CD4-positive, CD25-positive, alpha-beta regulatory T cell (primary cell): ENCODE data around the gene MCM5. TPM values are rescaled to one million over a fixed set of nuclear protein-coding genes. Genes with fewer than 3 reads are reported as not detected.
"Not testable (repeated sequence)": the region's sequence is repeated elsewhere in the genome, so short reads cannot be mapped to it uniquely, and the experiment has no call there.

Source experiments
- ATAC-seq, 2 donors: fragments of 150-1000 bp; cut with Tn5 transposase; one replicate each; pipeline ENCODE4 v1.10.0; 2021; ENCODE audit warnings: low read depth in 2 of 2, moderate number of reproducible peaks in 2 of 2, moderate library complexity in 1 of 2
- DNase-seq, 3 donors: peaks; one replicate each; pipeline versions ENCODE4 v3.0.0 to v3.0.0-alpha.2; 2012 to 2022; ENCODE audit warnings: mixed read lengths in 1 of 3
- H3K27ac ChIP-seq: one replicate; pipeline ENCODE4 v1.7.0; 2013; ENCODE audit warnings: mild to moderate bottlenecking, low read length; ENCODE audit not compliant: insufficient read depth, poor library complexity, severe bottlenecking
- H3K27me3 ChIP-seq: one replicate; pipeline ENCODE4 v1.7.0; 2013; ENCODE audit warnings: low read length; ENCODE audit not compliant: control insufficient read depth, insufficient read depth
- H3K36me3 ChIP-seq: one replicate; pipeline ENCODE4 v1.7.0; 2013; ENCODE audit warnings: mild to moderate bottlenecking, low read length, moderate library complexity; ENCODE audit not compliant: control insufficient read depth, insufficient read depth
- H3K4me1 ChIP-seq: 2 replicates; pipeline ENCODE4 v1.7.0; 2013; ENCODE audit warnings: mild to moderate bottlenecking, low read length; ENCODE audit not compliant: insufficient read depth, control insufficient read depth, poor library complexity, severe bottlenecking
- H3K4me3 ChIP-seq: one replicate; pipeline ENCODE4 v1.7.0; 2013; ENCODE audit warnings: low read depth, mild to moderate bottlenecking, low read length, moderate library complexity
- H3K9me3 ChIP-seq, 2 experiments: 1 replicate in 1 of 2; 2 replicates in 1 of 2; pipeline ENCODE4 v1.7.0; 2013; ENCODE audit warnings: low read length in 2 of 2, mild to moderate bottlenecking in 1 of 2, moderate library complexity in 1 of 2; ENCODE audit not compliant: control insufficient read depth in 2 of 2
- H3K27ac Mint-ChIP-seq, 3 donors: one replicate each; pipeline ENCODE4 v1.8.0; 2020 to 2022; ENCODE audit warnings: mild to moderate bottlenecking in 3 of 3, mixed read lengths in 3 of 3, moderate library complexity in 2 of 3
- H3K27me3 Mint-ChIP-seq: one replicate; pipeline ENCODE4 v1.8.0; 2022; ENCODE audit warnings: mild to moderate bottlenecking, mixed read lengths
- H3K36me3 Mint-ChIP-seq: one replicate; pipeline ENCODE4 v1.8.0; 2020; ENCODE audit warnings: mixed read lengths
- H3K4me1 Mint-ChIP-seq, 4 donors: one replicate each; pipeline ENCODE4 v1.8.0; 2020 to 2022; ENCODE audit warnings: mixed read lengths in 4 of 4, mild to moderate bottlenecking in 1 of 4
- H3K4me3 Mint-ChIP-seq, 4 donors: one replicate each; pipeline ENCODE4 v1.8.0; 2020 to 2022; ENCODE audit warnings: mild to moderate bottlenecking in 4 of 4, mixed read lengths in 4 of 4, moderate library complexity in 3 of 4
- H3K9me3 Mint-ChIP-seq, 7 donors: one replicate each; pipeline ENCODE4 v1.8.0; 2020 to 2022; ENCODE audit warnings: mixed read lengths in 7 of 7, mild to moderate bottlenecking in 3 of 7, moderate library complexity in 2 of 7
- polyA plus RNA-seq, 4 donors: library from polyadenylated mRNA; unstranded; fragments of 300-500 nt; fragmentation: Illumina TruSeq; gene quantifications; one replicate each; pipeline ENCODE4 v1.2.3, GENCODE V29; 2021
- total RNA-seq: library from RNA; stranded (reverse); gene quantifications from one replicate; pipeline ENCODE4 v1.2.3, GENCODE V29; 2022

Gene MCM5
- total and polyA plus RNA-seq, 5 donors from 2014 or later: 40.6 to 59.7 (median 45.5) TPM

DNA sequence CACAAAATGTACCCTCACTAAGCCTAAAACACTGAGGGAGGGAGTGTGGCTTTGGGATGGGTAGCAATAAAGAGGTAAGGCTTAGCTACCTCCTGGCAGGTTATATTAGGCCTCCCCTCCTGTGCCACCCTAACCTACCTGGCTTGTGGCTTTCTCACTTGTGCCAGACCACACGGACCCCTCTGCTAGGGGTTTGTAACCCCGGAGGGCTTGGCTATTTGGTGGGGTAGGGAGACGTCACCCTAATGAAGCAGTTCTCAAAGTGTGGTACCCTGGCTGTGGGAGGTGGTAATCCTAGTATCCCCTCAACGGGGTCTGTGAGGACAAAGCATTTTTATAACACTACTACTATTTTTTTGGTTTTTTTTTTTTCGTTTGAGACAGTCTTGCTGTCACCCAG is 9.0 kb upstream of the MCM5 start:
- no peaks in the 10 kb centered on the region for H3K36me3 Mint-ChIP-seq
- H3K27me3 Mint-ChIP-seq: peaks cover 6% of the 10 kb centered on the region
- Histone ChIP-seq H3K4me3 (no peak overlapping the region), H3K27me3 (no peaks in the 10 kb centered on the region), H3K36me3 (no peaks in the 10 kb centered on the region), H3K9me3 (no peaks in the 10 kb centered on the region), H3K27ac (no peak overlapping the region), H3K4me1 (peaks cover 4% of the 10 kb centered on the region)
- no peak overlapping the region for H3K27ac Mint-ChIP-seq
- no peak for DNase-seq
- H3K4me1 Mint-ChIP-seq: peaks cover 0 to 9% (median 2%) of the 10 kb centered on the region in 4 donors
- no peaks in the 10 kb centered on the region for H3K9me3 Mint-ChIP-seq
- no peak for ATAC-seq
- H3K4me3 Mint-ChIP-seq: peak overlapping the region in 1 of 4 donors; percentile 27

DNA sequence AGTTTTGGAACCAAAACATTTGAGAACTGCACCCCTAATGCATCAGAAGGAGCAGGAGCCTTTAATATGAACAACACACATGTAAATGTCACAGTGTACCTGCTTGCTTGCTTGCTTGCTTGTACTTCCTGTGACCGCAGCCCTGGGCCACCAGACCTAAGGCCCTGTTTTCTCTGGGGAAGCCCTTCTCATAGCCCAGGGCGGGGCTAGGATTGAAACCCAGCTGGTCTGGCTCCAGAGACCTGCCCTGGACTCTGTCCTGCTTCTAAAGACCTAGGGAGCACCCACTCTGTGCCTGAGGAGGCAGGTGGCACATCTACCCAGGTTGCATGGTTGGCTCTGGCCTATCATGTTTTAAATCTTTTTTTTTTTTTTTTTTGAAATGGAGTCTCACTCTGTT is 7.6 kb upstream of the MCM5 start:
- Mint-ChIP-seq H3K36me3 (no peaks in the 10 kb centered on the region), H3K4me3 (no peak overlapping the region), H3K27me3 (peaks cover 6% of the 10 kb centered on the region), H3K4me1 (peaks cover 0 to 9% (median 2%) of the 10 kb centered on the region in 4 donors), H3K27ac (no peak overlapping the region), H3K9me3 (peaks cover 0 to 1% (median 0%) of the 10 kb centered on the region in 7 donors)
- Histone ChIP-seq H3K4me1 (peaks cover 4% of the 10 kb centered on the region), H3K9me3 (no peaks in the 10 kb centered on the region), H3K27me3 (no peaks in the 10 kb centered on the region), H3K4me3 (no peak overlapping the region), H3K27ac (no peak overlapping the region), H3K36me3 (no peaks in the 10 kb centered on the region)
- ATAC-seq: no peak
- DNase-seq: peak in 1 of 3 donors; percentile 55

GRCh38 chr22:35393116-35394010 is 6.6 kb upstream of the MCM5 start:
- no peak overlapping the region for H3K4me3 ChIP-seq
- DNase-seq (no peak), ATAC-seq (no peak)
- H3K27ac Mint-ChIP-seq: peak overlapping the region; percentile 55 to 77 (median 70)
- H3K9me3 Mint-ChIP-seq: peaks cover 0 to 2% (median 0%) of the 10 kb centered on the region in 7 donors
- peaks cover 4% of the 10 kb centered on the region for H3K4me1 ChIP-seq
- no peaks in the 10 kb centered on the region for H3K27me3 ChIP-seq
- no peaks in the 10 kb centered on the region for H3K9me3 ChIP-seq
- peak overlapping the region in 2 of 4 donors; percentile 23 to 36 for H3K4me3 Mint-ChIP-seq
- H3K27ac ChIP-seq: peak overlapping the region; percentile 18
- no peaks in the 10 kb centered on the region for H3K36me3 ChIP-seq
- peaks cover 0 to 9% (median 2%) of the 10 kb centered on the region in 4 donors for H3K4me1 Mint-ChIP-seq
- H3K36me3 Mint-ChIP-seq: no peaks in the 10 kb centered on the region
- H3K27me3 Mint-ChIP-seq: peaks cover 6% of the 10 kb centered on the region

- Histone ChIP-seq H3K9me3 (no peaks in the 10 kb centered on the region), H3K27ac (peak overlapping the region; percentile 18), H3K36me3 (no peaks in the 10 kb centered on the region), H3K4me3 (no peak overlapping the region), H3K4me1 (peaks cover 5% of the 10 kb centered on the region), H3K27me3 (no peaks in the 10 kb centered on the region)
- peak overlapping the region in 1 of 4 donors; percentile 36 for H3K4me3 Mint-ChIP-seq
- ATAC-seq (no peak), DNase-seq (no peak)
- H3K4me1 Mint-ChIP-seq: peaks cover 0 to 12% (median 2%) of the 10 kb centered on the region in 4 donors
- peaks cover 6% of the 10 kb centered on the region for H3K27me3 Mint-ChIP-seq
- peak overlapping the region; percentile 55 to 77 (median 70) for H3K27ac Mint-ChIP-seq
- peaks cover 0 to 2% (median 0%) of the 10 kb centered on the region in 7 donors for H3K9me3 Mint-ChIP-seq
- no peaks in the 10 kb centered on the region for H3K36me3 Mint-ChIP-seq
These were observed 6.0 kb upstream of the MCM5 start for GRCh38 chr22:35394011-35394312.

GRCh38 chr22:35394810-35395563 is 5.0 kb upstream of the MCM5 start:
- H3K36me3 ChIP-seq: no peaks in the 10 kb centered on the region
- Mint-ChIP-seq H3K27me3 (peaks cover 6% of the 10 kb centered on the region), H3K4me1 (peaks cover 0 to 19% (median 4%) of the 10 kb centered on the region in 4 donors), H3K9me3 (peaks cover 0 to 3% (median 0%) of the 10 kb centered on the region in 7 donors), H3K4me3 (no peak overlapping the region), H3K27ac (no peak overlapping the region), H3K36me3 (peaks cover 6% of the 10 kb centered on the region)
- DNase-seq (no peak), ATAC-seq (no peak)
- H3K27me3 ChIP-seq: no peaks in the 10 kb centered on the region
- H3K27ac ChIP-seq: no peak overlapping the region
- H3K9me3 ChIP-seq: no peaks in the 10 kb centered on the region
- peaks cover 10% of the 10 kb centered on the region for H3K4me1 ChIP-seq
- H3K4me3 ChIP-seq: no peak overlapping the region

- not testable (repeated sequence) for DNase-seq, H3K27ac ChIP-seq, H3K27me3 ChIP-seq, H3K4me3 ChIP-seq, H3K36me3 ChIP-seq, H3K27ac Mint-ChIP-seq, H3K27me3 Mint-ChIP-seq, ATAC-seq, H3K9me3 Mint-ChIP-seq, H3K9me3 ChIP-seq
- Mint-ChIP-seq H3K4me1 (peaks cover 0 to 30% (median 13%) of the 10 kb centered on the region in 4 donors), H3K4me3 (peak overlapping the region in 1 of 4 donors; percentile 64), H3K36me3 (peaks cover 15% of the 10 kb centered on the region)
- peaks cover 24% of the 10 kb centered on the region for H3K4me1 ChIP-seq
These were observed 3.3 kb upstream of the MCM5 start for GRCh38 chr22:35396622-35397021.

GRCh38 chr22:35397095-35397904 is 2.6 kb upstream of the MCM5 start:
- ATAC-seq: no peak
- peaks cover 16% of the 10 kb centered on the region for H3K36me3 Mint-ChIP-seq
- H3K4me1 ChIP-seq: peaks cover 26% of the 10 kb centered on the region

More at GRCh38 chr22:35397095-35397904, 2.6 kb upstream of the MCM5 start:
- H3K36me3 ChIP-seq: no peaks in the 10 kb centered on the region
- no peak overlapping the region for H3K4me3 ChIP-seq
- H3K27me3 Mint-ChIP-seq: peaks cover 6% of the 10 kb centered on the region
- H3K9me3 ChIP-seq: no peaks in the 10 kb centered on the region
- peaks cover 0 to 33% (median 16%) of the 10 kb centered on the region in 4 donors for H3K4me1 Mint-ChIP-seq
- H3K4me3 Mint-ChIP-seq: peak overlapping the region in 3 of 4 donors; percentile 62 to 69 (median 64)
- no peak overlapping the region for H3K27ac ChIP-seq
- no peak for DNase-seq
- peaks cover 0 to 3% (median 0%) of the 10 kb centered on the region in 7 donors for H3K9me3 Mint-ChIP-seq
- no peaks in the 10 kb centered on the region for H3K27me3 ChIP-seq
- no peak overlapping the region for H3K27ac Mint-ChIP-seq
